ENCODE results near the gene DHX36. TPM values are rescaled to one million over a fixed set of nuclear protein-coding genes. Genes with fewer than 3 reads are reported as not detected.

DHX36 gene
- total RNA-seq, 1 donor from 2014 or later = 53.8 TPM

GRCh38 chr3:154290187-154290586, 34.1 kb downstream of the DHX36 start:
- Mint-ChIP-seq H3K9me3 (ENCODE audit: unreplicated experiment) (no peaks in the 10 kb centered on the region), H3K36me3 (ENCODE audit: low read depth, unreplicated experiment) (peaks cover 18% of the 10 kb centered on the region), H3K4me3 (ENCODE audit: unreplicated experiment) (no peak overlapping the region), H3K27ac (ENCODE audit: unreplicated experiment) (no peak overlapping the region), H3K27me3 (ENCODE audit: unreplicated experiment) (no peaks in the 10 kb centered on the region), H3K4me1 (ENCODE audit: unreplicated experiment) (no peaks in the 10 kb centered on the region)
- TF ChIP-seq CTCF (IDR thresholded peaks at IDR 0.05; ENCODE audit: unreplicated experiment) = no peak
- no peak for DNase-seq (ENCODE audit: low spot score)

- H3K4me1 Mint-ChIP-seq (ENCODE audit: unreplicated experiment) = no peaks in the 10 kb centered on the region
- DNase-seq (ENCODE audit: low spot score) = no peak
- H3K4me3 Mint-ChIP-seq (ENCODE audit: unreplicated experiment) = no peak overlapping the region
- no peaks in the 10 kb centered on the region for H3K9me3 Mint-ChIP-seq (ENCODE audit: unreplicated experiment)
- no peaks in the 10 kb centered on the region for H3K27me3 Mint-ChIP-seq (ENCODE audit: unreplicated experiment)
- peaks cover 9% of the 10 kb centered on the region for H3K36me3 Mint-ChIP-seq (ENCODE audit: low read depth, unreplicated experiment)
- TF ChIP-seq CTCF (IDR thresholded peaks at IDR 0.05; ENCODE audit: unreplicated experiment) = no peak
- no peak overlapping the region for H3K27ac Mint-ChIP-seq (ENCODE audit: unreplicated experiment)
Measured at GRCh38 chr3:154285221-154285620, 39.1 kb downstream of the DHX36 start.

- no peak for TF ChIP-seq CTCF (IDR thresholded peaks at IDR 0.05; ENCODE audit: unreplicated experiment)
- H3K27ac Mint-ChIP-seq (ENCODE audit: unreplicated experiment) = no peak overlapping the region
- no peaks in the 10 kb centered on the region for H3K9me3 Mint-ChIP-seq (ENCODE audit: unreplicated experiment)
- no peak overlapping the region for H3K4me3 Mint-ChIP-seq (ENCODE audit: unreplicated experiment)
- H3K4me1 Mint-ChIP-seq (ENCODE audit: unreplicated experiment) = no peaks in the 10 kb centered on the region
- H3K27me3 Mint-ChIP-seq (ENCODE audit: unreplicated experiment) = no peaks in the 10 kb centered on the region
- no peak for DNase-seq (ENCODE audit: low spot score)
- H3K36me3 Mint-ChIP-seq (ENCODE audit: low read depth, unreplicated experiment) = peaks cover 6% of the 10 kb centered on the region
Measured at GRCh38 chr3:154280161-154280560, 44.1 kb downstream of the DHX36 start.

DNA sequence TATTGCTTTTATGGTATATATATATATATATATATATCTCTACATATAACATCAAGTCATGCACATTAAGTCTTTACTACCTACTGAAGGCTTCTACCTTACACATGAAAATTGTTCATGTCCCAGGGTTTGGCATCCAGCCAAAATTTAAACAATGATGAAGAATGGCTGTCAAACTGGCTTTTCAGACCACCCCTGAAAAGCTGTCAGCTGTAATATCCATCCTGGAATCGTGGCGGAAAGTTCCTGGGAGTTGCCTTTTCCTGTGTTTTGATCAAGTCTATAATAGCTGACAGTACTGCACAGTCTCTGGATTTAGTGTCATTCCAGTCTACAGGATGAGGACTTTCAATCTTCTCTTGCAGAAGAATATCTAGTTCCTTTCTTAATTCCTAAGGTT, 48.3 kb downstream of the DHX36 start:
- Mint-ChIP-seq H3K4me1 (ENCODE audit: unreplicated experiment) (no peaks in the 10 kb centered on the region), H3K9me3 (ENCODE audit: unreplicated experiment) (no peaks in the 10 kb centered on the region), H3K4me3 (ENCODE audit: unreplicated experiment) (no peak overlapping the region), H3K36me3 (ENCODE audit: low read depth, unreplicated experiment) (peaks cover 6% of the 10 kb centered on the region), H3K27ac (ENCODE audit: unreplicated experiment) (no peak overlapping the region), H3K27me3 (ENCODE audit: unreplicated experiment) (no peaks in the 10 kb centered on the region)
- no peak for TF ChIP-seq CTCF (IDR thresholded peaks at IDR 0.05; ENCODE audit: unreplicated experiment)
- DNase-seq (ENCODE audit: low spot score) = no peak

GRCh38 chr3:154275292-154275691, 49.0 kb downstream of the DHX36 start:
- Mint-ChIP-seq H3K4me3 (ENCODE audit: unreplicated experiment) (no peak overlapping the region), H3K9me3 (ENCODE audit: unreplicated experiment) (no peaks in the 10 kb centered on the region), H3K4me1 (ENCODE audit: unreplicated experiment) (no peaks in the 10 kb centered on the region), H3K27me3 (ENCODE audit: unreplicated experiment) (no peaks in the 10 kb centered on the region), H3K36me3 (ENCODE audit: low read depth, unreplicated experiment) (peaks cover 6% of the 10 kb centered on the region), H3K27ac (ENCODE audit: unreplicated experiment) (peak overlapping the region; percentile 22)
- DNase-seq (ENCODE audit: low spot score) = no peak
- TF ChIP-seq CTCF (IDR thresholded peaks at IDR 0.05; ENCODE audit: unreplicated experiment) = no peak
